Ovary (tissue), 9 donors: Measurements from ENCODE around the gene SLC27A2. TPM values are rescaled to one million over a fixed set of nuclear protein-coding genes. Genes with fewer than 3 reads are reported as not detected.

ENCODE experiments used
- DNase-seq, 5 donors: peaks; one replicate each; pipeline ENCODE4 v3.0.0-alpha.2; 2019 to 2020
- H3K27ac ChIP-seq, 2 donors: fragments of 200-600 bp; one replicate each; pipeline versions ENCODE4 v1.5.1 to v1.8.0; 2019 to 2022
- H3K27me3 ChIP-seq: fragments of 200-600 bp; one replicate; pipeline ENCODE4 v1.8.0; 2022
- H3K36me3 ChIP-seq: fragments of 200-600 bp; sonication (generic); one replicate; pipeline ENCODE4 v1.5.1; 2019
- H3K4me1 ChIP-seq: one replicate; pipeline ENCODE4 v1.8.1; 2013; ENCODE audit warnings: mild to moderate bottlenecking, moderate library complexity; ENCODE audit not compliant: insufficient read depth
- H3K4me3 ChIP-seq: fragments of 200-600 bp; sonication (generic); one replicate; pipeline ENCODE4 v1.5.1; 2017
- H3K9me3 ChIP-seq, 2 donors: fragments of 200-600 bp in 1 of 2; sonication (generic) in 1 of 2; one replicate each; pipeline versions ENCODE4 v1.5.1 to v1.8.1; 2013 to 2019; ENCODE audit warnings: mild to moderate bottlenecking in 1 of 2, moderate library complexity in 1 of 2
- EP300 ChIP-seq: sonication (generic); formaldehyde crosslinking; IDR thresholded peaks from one replicate; pipeline ENCODE4 v1.6.1; 2017; ENCODE audit warnings: antibody characterized with exemption
- POLR2A ChIP-seq: fragments of 450-650 bp; IDR thresholded peaks from one replicate; pipeline ENCODE4 v1.6.1; 2017; ENCODE audit warnings: antibody characterized with exemption, mild to moderate bottlenecking, moderate library complexity
- WGBS, 3 donors: extraction: QIAGEN DNeasy Blood & Tissue Kit in 1 of 3; methylation state at CpG; one replicate each; pipeline versions ENCODE4 v1.1.5 to v1.1.7; 2013 to 2017; 5-methylcytosine and 5-hydroxymethylcytosine counted together
- intact Hi-C, 4 donors: fragments of 100-400 bp; cut with DNase I; formaldehyde crosslinking; loops; one replicate each; pipeline versions ENCODE4 v1.11.0 to v1.15.1; 2022 to 2023
- polyA plus RNA-seq, 2 donors: library from polyadenylated mRNA; stranded (reverse); fragments of 200-250 nt in 1 of 2; fragments of 350-450 nt in 1 of 2; fragmentation: Illumina TruSeq in 1 of 2; extraction: RNeasy Lipid Tissue Mini Kit (QIAGEN cat#74804) in 1 of 2; gene quantifications; one replicate each; pipeline ENCODE4 v1.2.3, GENCODE V29; 2013 to 2014
- total RNA-seq, 7 donors: library from RNA; depleted of rRNA in 2 of 7; stranded (reverse); fragments of >200 nt in 2 of 7; fragmentation: NEBNext Ultra II Directional in 3 of 7; extraction: Animal tissue kit (Norgen Biotek cat#: 25700) in 3 of 7; gene quantifications; one replicate each; pipeline versions ENCODE4 v1.1.0 to v1.2.4, GENCODE V29; 2016 to 2023
- TF ChIP-seq, protein P1 (sequence below), 3 donors: fragments of 450-650 bp in 2 of 3; fragments of 200-600 bp in 1 of 3; IDR thresholded peaks; one replicate each; pipeline versions ENCODE4 v1.5.1 to v1.8.0; 2016 to 2022; ENCODE audit warnings: antibody characterized with exemption in 3 of 3, mild to moderate bottlenecking in 1 of 3
- donor health status: DM: no; HTN: no; CAD: no; lungs with moderate emphysema.
- donor health status: DM: no; HTN: no; CAD: no.
- donor health status: Bipolar disorder and iron deficiency.
- donor health status: DM: yes; HTN: yes; CAD: no.
- donor health status: DM: no; HTN: no; CAD: no.
- donor health status: DM: yes; HTN: yes; CAD: no.

Gene SLC27A2
- total and polyA plus RNA-seq, 9 donors = 0.10 to 4.7 (median 0.47) TPM; not detected in 2

- no peaks in the 10 kb centered on the region for H3K9me3 ChIP-seq
- H3K27ac ChIP-seq = no peak overlapping the region
- no peak overlapping the region for H3K4me3 ChIP-seq
- no peak for DNase-seq
- WGBS, 3 donors = 87 to 90% (median 90%) methylated on average over 3 of the region's 3 CpGs
- intact Hi-C loops = no loop called here
- no peaks in the 10 kb centered on the region for H3K36me3 ChIP-seq
- TF ChIP-seq, protein P1, sequence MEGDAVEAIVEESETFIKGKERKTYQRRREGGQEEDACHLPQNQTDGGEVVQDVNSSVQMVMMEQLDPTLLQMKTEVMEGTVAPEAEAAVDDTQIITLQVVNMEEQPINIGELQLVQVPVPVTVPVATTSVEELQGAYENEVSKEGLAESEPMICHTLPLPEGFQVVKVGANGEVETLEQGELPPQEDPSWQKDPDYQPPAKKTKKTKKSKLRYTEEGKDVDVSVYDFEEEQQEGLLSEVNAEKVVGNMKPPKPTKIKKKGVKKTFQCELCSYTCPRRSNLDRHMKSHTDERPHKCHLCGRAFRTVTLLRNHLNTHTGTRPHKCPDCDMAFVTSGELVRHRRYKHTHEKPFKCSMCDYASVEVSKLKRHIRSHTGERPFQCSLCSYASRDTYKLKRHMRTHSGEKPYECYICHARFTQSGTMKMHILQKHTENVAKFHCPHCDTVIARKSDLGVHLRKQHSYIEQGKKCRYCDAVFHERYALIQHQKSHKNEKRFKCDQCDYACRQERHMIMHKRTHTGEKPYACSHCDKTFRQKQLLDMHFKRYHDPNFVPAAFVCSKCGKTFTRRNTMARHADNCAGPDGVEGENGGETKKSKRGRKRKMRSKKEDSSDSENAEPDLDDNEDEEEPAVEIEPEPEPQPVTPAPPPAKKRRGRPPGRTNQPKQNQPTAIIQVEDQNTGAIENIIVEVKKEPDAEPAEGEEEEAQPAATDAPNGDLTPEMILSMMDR (IDR thresholded peaks at IDR 0.05) = no peak
- TF ChIP-seq POLR2A (no peak), EP300 (no peak)
- H3K4me1 ChIP-seq = no peaks in the 10 kb centered on the region
- no peaks in the 10 kb centered on the region for H3K27me3 ChIP-seq
These were observed 80.0 kb downstream of the SLC27A2 start for GRCh38 chr15:50261981-50262380.

GRCh38 chr15:50262533-50262932, 80.5 kb downstream of the SLC27A2 start:
- TF ChIP-seq EP300 (no peak), POLR2A (no peak)
- TF ChIP-seq, protein P1 (IDR thresholded peaks at IDR 0.05) = no peak
- intact Hi-C loops = no loop called here
- Histone ChIP-seq H3K4me1 (no peaks in the 10 kb centered on the region), H3K36me3 (no peaks in the 10 kb centered on the region), H3K9me3 (no peaks in the 10 kb centered on the region), H3K27ac (no peak overlapping the region), H3K4me3 (no peak overlapping the region), H3K27me3 (no peaks in the 10 kb centered on the region)
- 86 to 88% (median 88%) methylated on average over 4 of the region's 4 CpGs for WGBS, 3 donors
- no peak for DNase-seq

DNA sequence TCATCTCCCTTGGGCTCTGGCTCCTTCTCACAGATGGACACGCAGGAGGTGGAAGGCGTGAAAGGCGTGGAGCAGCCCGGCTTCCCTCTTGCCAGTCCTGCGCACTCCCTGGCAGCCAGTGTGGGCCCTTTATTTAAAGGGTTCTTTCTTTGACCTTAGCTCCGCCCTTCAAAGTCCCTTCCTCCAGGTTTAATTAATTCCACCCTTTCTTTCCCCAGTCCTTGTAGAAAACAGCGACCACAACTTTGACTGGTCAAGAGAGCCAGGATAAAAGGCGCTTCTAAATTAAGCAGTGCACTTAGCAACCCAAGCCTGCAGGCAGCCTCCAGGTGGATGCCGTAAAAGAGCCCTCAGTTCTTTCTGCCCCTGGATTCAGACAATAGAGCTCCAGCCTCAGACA, 83.6 kb downstream of the SLC27A2 start, which contains the start of gene HDC:
Gene HDC (minus strand): TSS at position 107 of the 400 bp plus-strand sequence. CDS start 103 bp downstream, at position 4.
- 62 to 65% (median 62%) methylated on average over 9 of the region's 9 CpGs for WGBS, 3 donors
- Histone ChIP-seq H3K27ac (no peak within 1 kb of the TSS), H3K9me3 (no peaks in the 10 kb centered on the region), H3K36me3 (no peaks in the 10 kb centered on the region), H3K4me3 (no peak within 1 kb of the TSS), H3K27me3 (no peaks in the 10 kb centered on the region), H3K4me1 (no peaks in the 10 kb centered on the region)
- no peak for DNase-seq
- TF ChIP-seq EP300 = no peak
- TF ChIP-seq, protein P1 (IDR thresholded peaks at IDR 0.05) = no peak
- TF ChIP-seq POLR2A = no peak
- intact Hi-C loops = no loop called here

- no peaks in the 10 kb centered on the region for H3K4me1 ChIP-seq
- no peaks in the 10 kb centered on the region for H3K36me3 ChIP-seq
- intact Hi-C loops = no loop called here
- H3K4me3 ChIP-seq = no peak overlapping the region
- no peaks in the 10 kb centered on the region for H3K9me3 ChIP-seq
- no peaks in the 10 kb centered on the region for H3K27me3 ChIP-seq
- TF ChIP-seq POLR2A (no peak), EP300 (no peak)
- TF ChIP-seq, protein P1 (IDR thresholded peaks at IDR 0.05) = no peak
- no peak overlapping the region for H3K27ac ChIP-seq
- 75 to 81% (median 76%) methylated on average over 2 of the region's 2 CpGs for WGBS, 3 donors
- DNase-seq = no peak
These were observed 85.6 kb downstream of the SLC27A2 start for GRCh38 chr15:50267577-50267976.
